Measurements from ENCODE around the gene DGKG.

- TF ChIP-seq POLR2A (IDR thresholded peaks at IDR 0.05; ENCODE audit: low read depth, low read length) (no peak), TAF1 (IDR thresholded peaks at IDR 0.05; ENCODE audit: borderline replicate concordance, low read depth, low read length) (no peak)
Observed at GRCh38 chr3:186151077-186151971, 210.7 kb downstream of the DGKG start.

All from GM12892 (cell line).